GM18526 (cell line): ENCODE measurements around the gene TSC22D2.

Source experiments
- POLR2A ChIP-seq: IDR thresholded peaks from 3 replicates; pipeline ENCODE4 v1.6.1; 2011; ENCODE audit not compliant: insufficient read length; ENCODE audit errors: extremely low read depth

TSC22D2 gene

DNA sequence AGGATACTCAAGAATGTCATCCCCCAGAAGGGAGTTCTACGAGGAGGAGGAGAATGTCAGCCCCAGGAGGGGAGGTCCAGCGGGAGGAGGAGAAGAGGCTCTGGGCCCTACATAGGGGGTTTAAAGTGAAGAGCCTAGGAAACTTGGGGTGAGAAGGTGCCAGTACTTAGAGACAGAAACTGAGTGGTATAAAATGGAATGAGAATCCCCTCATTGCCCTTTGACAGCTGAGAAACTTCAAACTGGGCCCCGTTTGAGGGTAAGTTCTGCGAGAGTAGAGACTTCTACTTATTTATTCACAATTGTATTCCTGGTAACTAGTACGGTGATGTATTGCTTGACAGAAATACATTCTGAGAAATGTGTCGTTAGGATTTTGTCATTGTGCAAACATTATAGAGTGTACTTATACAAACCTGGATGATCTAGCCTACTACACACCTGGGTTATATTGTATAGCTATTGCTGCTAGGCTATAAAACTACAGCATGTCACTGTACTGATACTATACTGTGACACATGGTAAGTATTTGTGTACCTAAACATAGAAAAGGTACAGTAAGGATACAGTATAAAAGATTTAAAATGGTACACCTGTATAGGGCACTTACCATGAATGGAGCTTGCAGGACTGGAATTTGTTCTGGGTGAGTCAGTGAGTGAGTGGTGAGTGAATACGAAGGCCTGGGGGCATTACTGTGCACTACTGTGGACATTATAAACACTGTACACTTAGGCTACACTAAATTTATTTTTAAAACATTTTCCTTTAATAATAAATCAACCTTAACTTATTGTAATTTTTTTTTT, 62.0 kb downstream of the TSC22D2 start:
- TF ChIP-seq POLR2A: no peak

DNA sequence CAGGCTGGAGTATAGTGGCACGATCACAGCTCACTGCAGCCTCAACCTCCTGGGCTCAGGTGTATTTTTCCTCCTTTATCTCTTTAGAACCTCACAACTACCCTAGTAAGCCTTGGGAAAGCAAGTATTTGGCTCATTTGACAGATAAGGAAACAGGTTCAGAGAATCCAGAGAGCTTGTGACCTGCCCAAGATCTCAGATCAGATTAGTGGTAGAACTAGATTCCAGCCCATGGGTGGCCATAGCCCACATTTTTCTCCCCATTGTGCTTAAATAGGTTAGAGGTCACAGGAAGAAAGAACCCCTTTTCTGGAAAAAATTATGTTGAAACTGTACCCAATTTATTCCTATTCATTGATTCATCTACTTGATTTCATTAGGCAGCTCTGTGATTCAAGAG, 64.3 kb downstream of the TSC22D2 start:
- no peak for TF ChIP-seq POLR2A

DNA sequence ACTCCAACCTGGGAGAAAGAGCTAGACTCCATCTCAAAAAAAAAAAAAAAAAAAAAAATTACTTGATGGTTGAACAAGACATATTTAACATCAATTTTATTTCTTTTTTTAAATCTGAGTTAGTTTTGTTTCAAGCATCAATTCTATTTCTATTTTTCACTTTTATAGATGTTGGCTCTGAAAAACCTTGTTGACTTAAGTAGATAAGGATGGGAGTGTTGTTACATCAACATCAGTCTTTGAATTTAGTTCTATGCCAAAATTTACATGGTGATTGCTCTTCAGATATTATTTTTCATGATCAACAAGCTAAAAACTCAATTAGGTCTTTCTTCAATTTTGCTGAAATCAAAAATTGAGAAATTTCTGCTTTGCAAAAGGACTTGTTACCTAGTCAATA, 71.3 kb downstream of the TSC22D2 start:
- TF ChIP-seq POLR2A: no peak

DNA sequence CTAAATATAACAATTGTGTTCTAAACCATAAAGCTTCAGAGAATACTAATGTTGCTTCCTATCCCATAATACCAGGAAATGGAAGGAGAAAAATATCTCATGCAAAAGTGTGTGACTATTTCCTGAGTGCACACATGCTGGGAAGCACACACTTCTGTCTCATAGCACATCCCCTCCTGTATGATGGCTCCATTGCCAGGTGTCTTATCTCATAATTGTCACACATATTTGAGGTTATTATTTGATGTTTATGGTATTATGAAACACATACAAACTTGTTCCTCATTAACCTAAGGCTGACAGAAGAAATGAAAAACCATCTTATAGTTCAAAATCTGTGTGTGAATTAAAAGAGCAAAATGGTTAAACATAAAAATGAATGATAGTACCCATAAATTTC, 72.8 kb downstream of the TSC22D2 start:
- no peak for TF ChIP-seq POLR2A

DNA sequence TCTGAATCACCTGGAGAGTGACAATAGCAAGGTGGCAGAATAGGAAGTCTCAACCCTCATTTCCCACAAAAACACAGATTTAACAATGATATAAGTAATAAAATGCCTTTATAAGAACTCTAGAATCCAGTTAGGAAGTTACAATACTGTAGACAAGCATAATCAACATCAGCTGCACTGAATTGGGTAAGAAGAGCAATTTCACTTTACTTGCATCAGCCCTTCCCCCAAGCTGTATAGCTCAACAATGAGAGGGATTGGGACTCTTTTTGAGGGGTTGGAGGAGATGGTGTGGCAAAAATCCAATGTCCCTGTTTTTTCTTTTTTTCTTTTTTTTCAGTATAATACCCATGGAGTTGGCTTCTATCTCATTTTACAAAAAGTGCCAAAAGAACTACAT, 75.1 kb downstream of the TSC22D2 start:
- no peak for TF ChIP-seq POLR2A

DNA sequence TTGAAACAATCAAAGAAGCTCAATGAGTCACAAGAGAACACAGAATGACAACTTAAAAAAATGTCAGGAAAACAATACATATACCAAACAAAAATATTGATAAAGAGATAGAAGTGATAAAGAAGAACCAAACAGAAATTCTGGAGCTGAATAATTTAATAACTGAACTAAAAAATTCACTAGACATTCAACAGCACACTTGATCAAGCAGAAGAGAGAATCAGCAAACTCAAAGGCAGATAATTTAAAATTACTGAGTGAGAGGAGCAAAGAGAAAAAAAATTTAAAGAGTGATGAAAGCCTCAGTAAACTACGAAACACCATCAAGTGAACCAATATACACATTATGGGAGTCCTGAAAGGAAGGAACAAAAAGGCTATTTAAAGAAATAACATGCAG, 76.3 kb downstream of the TSC22D2 start:
- TF ChIP-seq POLR2A: no peak

DNA sequence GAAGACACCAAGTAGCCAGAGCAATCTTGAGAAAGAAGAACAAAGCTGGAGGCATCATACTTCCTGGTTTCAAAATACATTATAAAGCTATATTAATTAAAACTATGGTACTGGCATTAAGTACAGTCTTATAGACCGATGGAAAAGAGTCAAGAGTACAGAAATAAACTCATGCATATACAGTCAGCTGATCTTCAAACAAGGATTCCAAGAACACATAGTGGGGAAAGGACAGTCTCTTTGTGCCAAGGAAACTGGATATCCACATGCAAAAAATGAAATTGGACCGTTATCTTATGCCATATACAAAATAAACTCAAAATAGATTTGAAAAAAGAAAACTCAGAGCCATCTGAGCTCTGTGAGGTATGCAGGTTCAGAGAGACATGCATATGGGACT, 80.8 kb downstream of the TSC22D2 start:
- no peak for TF ChIP-seq POLR2A

DNA sequence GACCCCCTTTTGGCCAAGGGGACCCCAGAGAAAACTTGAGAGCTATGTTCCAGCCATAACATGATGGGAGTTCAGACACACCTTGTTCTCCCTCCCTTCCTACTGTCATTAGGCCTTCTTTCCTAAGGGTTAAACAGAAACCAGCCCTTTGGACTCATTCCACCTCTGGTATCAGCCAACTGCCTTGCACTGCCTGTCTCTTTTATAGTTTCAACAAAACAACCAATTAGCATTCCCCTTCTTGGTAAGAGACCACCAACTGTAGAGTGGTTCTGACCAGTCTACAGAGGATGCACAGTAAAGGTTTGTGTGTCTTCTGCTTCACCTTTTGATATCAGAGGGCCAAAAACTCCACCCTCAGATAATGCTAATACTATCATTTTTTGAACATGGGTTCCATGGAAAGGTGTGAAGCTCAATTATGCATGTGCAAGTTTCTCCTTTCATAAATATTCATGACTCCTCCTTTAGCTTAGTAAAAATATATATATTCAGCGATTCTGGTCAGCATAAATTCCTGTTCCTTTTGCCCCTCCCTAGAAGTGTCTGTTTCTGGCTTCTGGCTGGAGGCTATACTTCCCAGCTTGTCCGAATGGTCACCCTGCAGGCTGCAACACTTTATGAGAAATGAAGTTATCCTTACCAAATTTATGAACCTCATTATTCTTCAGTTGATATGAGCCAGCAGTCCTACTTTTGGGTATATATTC, 82.3 kb downstream of the TSC22D2 start:
- no peak for TF ChIP-seq POLR2A

DNA sequence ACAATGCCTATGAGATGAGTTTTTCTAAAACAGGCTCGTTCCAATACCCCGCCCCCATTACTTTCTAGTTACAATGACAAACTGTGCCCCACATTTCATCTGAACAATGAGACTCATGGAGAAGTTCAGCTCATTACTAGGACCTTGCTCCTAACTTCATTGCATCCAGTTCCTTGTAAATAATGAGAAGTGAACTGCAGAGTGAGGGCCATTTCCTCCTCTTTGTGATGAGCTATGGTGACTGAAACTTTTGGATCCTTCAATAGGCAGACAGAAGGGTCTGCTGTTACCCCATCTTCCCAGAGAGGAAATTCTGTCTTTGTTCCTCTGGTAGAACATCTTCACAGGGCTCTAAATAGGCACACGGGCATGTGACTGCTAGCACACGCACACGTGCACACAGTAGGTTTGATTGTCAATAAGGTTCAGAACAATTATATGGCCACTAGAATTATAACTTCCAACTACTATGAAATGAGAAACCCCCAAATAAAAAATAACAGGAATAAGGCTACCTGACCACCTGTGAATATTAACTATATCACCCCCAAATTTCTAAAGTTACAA, 86.4 kb downstream of the TSC22D2 start:
- TF ChIP-seq POLR2A: no peak

DNA sequence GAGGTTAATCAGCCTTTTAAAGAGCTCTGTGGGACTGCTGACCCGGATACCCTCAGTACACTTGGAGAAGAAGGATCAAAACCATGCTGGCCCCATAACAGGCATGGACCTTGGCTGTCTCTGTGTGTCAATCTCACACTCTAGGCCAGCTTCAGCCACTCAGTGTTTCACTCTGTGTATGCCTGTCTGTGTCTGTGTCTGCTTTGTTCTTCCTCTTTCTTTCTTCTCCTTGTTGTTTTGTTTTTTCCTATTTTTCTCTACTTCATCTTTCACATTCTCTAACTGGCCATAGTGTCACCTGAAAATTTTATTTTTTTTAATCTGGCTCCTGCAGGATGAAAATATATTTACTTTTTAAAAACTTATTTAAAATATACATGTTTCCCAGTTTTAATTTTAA, 87.1 kb downstream of the TSC22D2 start:
- TF ChIP-seq POLR2A: no peak

DNA sequence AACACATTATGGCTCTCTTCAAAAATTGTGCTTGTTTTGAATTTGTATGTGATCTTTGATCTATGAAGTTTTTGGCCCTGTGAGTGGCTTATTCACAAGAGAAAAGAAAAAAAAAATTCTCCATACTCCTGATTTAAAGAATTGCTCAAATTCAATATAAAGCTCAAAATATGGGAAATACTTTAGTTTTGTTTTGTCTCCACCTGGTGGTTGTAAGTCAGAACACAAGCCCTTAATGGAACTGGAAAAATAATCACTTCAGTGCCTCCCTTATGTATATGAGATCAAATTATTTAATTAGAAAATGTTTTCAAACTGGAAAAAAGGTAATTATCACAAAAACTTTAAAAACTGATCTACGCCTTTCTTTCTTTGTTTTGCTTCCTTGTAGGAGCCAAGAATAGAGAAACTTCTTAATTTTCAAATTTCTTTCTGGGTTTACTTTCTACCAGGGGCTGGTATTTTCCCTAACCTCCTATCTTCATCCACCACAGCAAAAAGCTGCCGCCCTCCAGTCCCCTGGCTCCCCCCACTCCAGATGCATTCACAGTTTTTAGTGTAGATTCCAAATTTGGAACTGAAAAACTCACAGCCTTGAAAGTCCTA, 87.6 kb downstream of the TSC22D2 start:
- TF ChIP-seq POLR2A: no peak

DNA sequence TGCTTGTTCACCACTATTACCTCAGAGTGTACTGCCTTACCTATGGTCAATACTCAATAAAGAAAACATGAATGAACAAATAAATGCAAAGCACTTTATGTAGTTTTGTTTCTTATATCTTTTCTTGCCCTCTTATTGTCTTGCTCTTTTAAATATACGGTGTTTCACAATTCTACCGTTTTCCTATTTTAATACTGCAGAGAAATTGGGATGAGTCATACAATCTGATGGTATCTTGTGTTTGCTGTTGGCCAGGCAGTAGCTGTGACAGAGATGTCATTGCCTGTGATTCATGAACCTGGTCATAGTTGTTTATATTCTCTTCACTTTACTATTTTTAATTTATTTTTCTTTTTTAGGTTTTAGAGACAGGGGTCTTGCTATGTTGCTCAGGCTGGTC, 89.9 kb downstream of the TSC22D2 start:
- no peak for TF ChIP-seq POLR2A

DNA sequence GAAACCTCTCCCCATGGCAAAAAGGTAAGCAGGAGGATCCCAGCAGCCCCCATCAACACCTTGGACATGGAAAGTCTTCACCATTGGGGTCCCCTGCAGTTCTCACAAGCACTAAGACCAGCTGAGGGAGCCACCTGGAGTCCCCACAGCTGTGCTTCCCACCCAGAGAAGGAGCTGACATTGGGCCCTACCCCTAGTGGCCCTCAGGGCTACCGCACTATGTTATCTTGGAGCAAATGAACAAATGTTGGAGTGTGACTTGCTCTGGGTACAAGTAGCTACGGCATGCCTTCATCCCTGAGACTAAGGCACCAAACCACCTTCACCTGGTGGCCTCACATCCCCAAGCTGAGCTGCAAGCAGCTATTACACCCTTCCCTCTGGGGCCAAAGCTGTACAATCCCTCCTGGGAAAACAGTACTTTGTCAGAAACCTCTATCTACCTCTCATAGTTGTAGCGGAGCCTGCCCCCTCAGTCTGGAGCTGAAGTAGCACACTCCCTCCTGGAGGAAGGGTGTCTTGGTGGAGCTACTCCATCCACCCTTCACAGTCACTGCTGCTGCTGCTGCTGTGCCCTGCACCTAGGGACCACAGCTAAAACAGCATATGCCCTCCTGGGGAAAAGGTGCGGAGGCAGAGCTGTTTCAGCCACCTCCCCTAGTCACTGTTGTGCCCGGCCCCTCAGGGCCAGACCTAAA, 95.5 kb downstream of the TSC22D2 start:
- TF ChIP-seq POLR2A: no peak

DNA sequence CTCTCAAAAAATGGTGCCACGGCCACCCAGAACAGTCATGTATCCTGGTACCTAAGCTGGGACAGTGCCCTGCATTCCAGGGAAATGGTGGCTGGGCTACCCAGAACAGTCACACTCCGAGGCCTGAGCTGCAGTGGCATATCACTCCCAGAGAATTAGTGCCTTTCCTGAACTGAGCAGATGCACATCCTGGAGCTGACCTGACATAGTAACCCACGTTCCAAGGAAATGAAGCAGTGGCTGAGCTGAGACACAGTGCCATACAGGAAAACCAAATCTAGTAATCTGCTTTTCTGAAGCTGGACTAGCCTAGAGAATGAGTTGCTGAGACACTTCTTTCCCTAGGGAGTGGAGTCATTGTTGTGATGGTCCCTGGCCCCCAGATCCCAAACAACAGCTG, 96.4 kb downstream of the TSC22D2 start:
- no peak for TF ChIP-seq POLR2A

DNA sequence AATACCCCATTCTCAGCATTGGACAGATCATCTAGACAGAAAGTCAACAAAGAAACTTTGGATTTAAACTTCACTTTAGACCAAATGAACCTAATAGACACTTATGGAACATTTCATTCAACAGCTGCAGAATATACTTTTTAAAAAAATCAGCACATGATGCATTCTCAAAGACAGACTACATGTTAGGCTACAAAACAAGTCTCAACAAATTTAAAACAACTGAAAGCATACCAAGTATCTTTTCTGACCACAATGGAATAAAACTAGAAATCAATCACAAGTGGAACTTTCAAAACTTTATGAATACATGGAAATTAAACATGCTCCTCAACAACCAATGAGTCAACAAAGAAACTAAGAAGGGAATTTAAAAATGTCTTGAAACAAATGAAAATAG, 100.3 kb downstream of the TSC22D2 start:
- TF ChIP-seq POLR2A: no peak
